ENCODE measurements around the gene RABL3.
A peak's percentile ranks its signal among the peaks of the same experiment; 100 is the strongest.
"Not testable (repeated sequence)": the region's sequence is repeated elsewhere in the genome, so short reads cannot be mapped to it uniquely, and the experiment has no call there.

The RABL3 gene

DNA sequence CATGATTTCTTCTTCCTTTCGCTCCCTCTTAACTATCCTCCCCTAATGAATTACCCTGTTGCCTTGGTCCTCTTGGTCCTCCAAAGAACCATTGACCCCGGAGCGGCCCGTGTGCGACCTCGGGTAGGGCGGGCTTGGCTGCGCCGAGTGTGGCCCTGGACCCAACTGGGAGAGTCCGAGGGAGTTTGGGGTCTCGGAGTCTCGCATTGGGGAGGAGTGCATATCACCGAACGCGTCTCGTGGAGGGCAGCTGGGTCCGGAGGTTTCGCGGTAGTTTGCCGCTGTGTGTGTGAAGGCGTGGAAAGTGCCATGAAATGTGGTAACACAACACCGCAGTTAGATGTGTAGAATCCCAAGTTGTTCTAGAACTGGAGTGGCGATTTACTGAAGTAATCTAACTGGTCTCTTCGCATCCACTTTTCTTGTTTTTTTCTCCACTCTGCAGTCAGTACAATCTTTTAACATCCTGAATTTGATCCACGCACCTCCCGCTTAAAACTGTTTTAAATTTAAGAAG, 591 bp upstream of the RABL3 start:
- Histone ChIP-seq H3K9me3 (ENCODE audit: control insufficient read depth, low read length) (no peaks in the 10 kb centered on the region), H3K27me3 (ENCODE audit: control insufficient read depth, insufficient read depth, low read length) (no peaks in the 10 kb centered on the region), H3K4me3 (ENCODE audit: low read length) (peak overlapping the region; percentile 86), H3K36me3 (ENCODE audit: control insufficient read depth, insufficient read depth, low read length) (no peaks in the 10 kb centered on the region), H3K4me1 (ENCODE audit: control insufficient read depth, insufficient read depth, low read length) (peaks cover 11% of the 10 kb centered on the region), H3K9ac (ENCODE audit: low read length) (peak overlapping the region; percentile 95)

DNA sequence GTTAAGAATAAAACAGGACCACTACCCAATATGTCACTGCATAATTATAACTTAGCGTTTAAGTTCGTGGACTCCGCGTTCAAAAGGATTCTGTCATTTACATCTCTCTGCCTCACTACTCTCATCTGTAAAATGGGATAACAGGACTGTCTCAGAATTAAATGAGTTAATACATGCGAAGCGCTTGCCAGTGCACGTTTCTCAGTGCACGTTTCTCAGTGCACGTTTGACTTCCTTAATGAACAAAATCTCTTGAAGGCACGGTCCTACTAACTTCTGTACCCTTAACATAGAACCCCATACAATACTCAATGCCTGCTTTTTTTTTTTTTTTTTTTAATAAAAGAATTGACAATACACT, 499 bp downstream of the RABL3 start:
- Histone ChIP-seq H3K9ac (ENCODE audit: low read length) (peak overlapping the region; percentile 95), H3K4me1 (ENCODE audit: control insufficient read depth, insufficient read depth, low read length) (peaks cover 11% of the 10 kb centered on the region), H3K27me3 (ENCODE audit: control insufficient read depth, insufficient read depth, low read length) (no peaks in the 10 kb centered on the region), H3K4me3 (ENCODE audit: low read length) (peak overlapping the region; percentile 86), H3K9me3 (ENCODE audit: control insufficient read depth, low read length) (no peaks in the 10 kb centered on the region), H3K36me3 (ENCODE audit: control insufficient read depth, insufficient read depth, low read length) (no peaks in the 10 kb centered on the region)

DNA sequence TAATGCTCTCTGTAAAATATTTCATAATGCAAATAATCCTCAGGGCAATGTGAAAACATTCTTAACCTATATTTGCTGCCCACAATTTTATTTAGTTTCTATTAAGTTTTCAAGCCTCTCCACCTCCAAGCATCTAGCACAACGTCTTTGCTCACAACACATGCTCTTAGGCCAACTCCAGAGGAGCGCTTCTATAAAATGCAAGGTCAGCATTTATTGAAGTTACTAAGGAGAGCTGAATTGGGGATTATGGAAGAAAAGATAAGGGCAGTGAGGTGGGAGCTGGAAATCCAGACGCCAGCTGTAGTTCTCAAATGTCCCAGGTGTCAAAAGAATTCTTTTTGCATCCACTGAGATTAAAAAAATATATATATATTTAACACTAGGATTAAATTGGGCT, 996 bp downstream of the RABL3 start:
- no peaks in the 10 kb centered on the region for H3K27me3 ChIP-seq (ENCODE audit: control insufficient read depth, insufficient read depth, low read length)
- H3K36me3 ChIP-seq (ENCODE audit: control insufficient read depth, insufficient read depth, low read length): no peaks in the 10 kb centered on the region
- no peak overlapping the region for H3K9ac ChIP-seq (ENCODE audit: low read length)
- H3K4me1 ChIP-seq (ENCODE audit: control insufficient read depth, insufficient read depth, low read length): peaks cover 11% of the 10 kb centered on the region
- H3K4me3 ChIP-seq (ENCODE audit: low read length): peak overlapping the region; percentile 86
- H3K9me3 ChIP-seq (ENCODE audit: control insufficient read depth, low read length): no peaks in the 10 kb centered on the region

DNA sequence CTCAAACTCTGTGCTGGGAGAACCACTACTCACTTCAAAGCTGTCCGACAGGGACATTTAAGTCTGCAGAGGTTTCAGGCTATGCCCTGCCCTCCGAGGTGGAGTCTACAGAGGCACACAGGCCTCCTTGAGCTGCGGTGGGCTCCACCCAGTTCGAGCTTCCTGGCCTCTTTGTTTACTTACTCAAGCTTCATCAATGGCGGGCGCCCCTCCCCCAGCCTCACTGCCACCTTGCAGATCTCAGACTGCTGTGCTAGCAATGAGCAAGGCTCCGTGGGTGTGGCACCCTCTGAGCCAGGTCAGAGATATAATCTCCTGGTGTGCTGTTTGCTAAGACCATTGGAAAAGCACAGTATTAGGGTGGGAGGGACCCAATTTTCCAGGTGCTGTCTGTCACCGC, 4.3 kb downstream of the RABL3 start:
- not testable (repeated sequence) for H3K27me3 ChIP-seq (ENCODE audit: control insufficient read depth, insufficient read depth, low read length); H3K36me3 ChIP-seq (ENCODE audit: control insufficient read depth, insufficient read depth, low read length); H3K9me3 ChIP-seq (ENCODE audit: control insufficient read depth, low read length); H3K4me1 ChIP-seq (ENCODE audit: control insufficient read depth, insufficient read depth, low read length); H3K4me3 ChIP-seq (ENCODE audit: low read length); H3K9ac ChIP-seq (ENCODE audit: low read length)

DNA sequence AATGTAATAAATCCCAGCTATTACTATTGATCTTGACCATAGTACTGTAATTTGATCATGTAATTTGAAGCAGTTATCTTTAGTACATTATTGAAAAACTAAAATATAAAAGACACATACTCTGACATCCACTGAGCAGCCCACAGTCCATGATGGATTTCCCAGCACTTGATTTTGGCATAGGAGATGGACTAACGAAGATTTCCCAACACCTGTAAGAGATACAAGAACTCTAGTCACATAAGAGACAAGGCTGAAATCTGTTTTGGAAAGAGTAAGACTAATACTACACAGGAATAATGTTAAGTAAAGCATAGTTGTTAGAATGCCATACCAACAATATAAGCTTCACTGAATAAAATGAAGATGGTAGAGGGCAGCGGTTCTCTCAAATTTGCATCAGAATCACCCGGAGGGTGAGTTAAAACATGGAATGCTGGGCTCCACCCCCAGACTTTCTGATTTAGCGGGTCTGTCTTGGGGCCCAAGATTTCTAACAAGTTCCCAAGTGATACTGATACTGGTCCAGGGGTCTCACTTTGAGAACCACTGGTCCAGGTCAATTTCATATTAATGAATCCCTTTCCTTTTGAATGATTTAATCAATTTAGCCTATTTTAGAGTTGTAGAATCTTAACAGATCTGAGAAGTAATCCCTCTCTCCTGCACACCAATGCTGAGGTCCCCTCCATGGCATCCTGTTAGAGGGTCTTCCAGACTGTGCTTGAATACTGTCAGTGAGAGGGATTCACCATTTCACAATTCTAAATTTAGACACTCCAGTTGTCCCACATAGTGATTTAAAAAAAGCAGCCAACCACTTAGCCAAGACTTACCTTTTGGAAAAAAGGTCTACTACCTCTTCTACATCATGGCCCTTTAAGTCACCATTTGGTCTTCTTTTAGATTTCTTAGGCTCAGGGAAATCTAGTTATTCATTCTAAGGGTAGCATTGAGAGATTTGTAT, 11.5 kb downstream of the RABL3 start:
- no peaks in the 10 kb centered on the region for H3K4me1 ChIP-seq (ENCODE audit: control insufficient read depth, insufficient read depth, low read length)
- no peaks in the 10 kb centered on the region for H3K9me3 ChIP-seq (ENCODE audit: control insufficient read depth, low read length)
- H3K27me3 ChIP-seq (ENCODE audit: control insufficient read depth, insufficient read depth, low read length): no peaks in the 10 kb centered on the region
- H3K36me3 ChIP-seq (ENCODE audit: control insufficient read depth, insufficient read depth, low read length): no peaks in the 10 kb centered on the region
- H3K9ac ChIP-seq (ENCODE audit: low read length): no peak overlapping the region
- H3K4me3 ChIP-seq (ENCODE audit: low read length): no peak overlapping the region

DNA sequence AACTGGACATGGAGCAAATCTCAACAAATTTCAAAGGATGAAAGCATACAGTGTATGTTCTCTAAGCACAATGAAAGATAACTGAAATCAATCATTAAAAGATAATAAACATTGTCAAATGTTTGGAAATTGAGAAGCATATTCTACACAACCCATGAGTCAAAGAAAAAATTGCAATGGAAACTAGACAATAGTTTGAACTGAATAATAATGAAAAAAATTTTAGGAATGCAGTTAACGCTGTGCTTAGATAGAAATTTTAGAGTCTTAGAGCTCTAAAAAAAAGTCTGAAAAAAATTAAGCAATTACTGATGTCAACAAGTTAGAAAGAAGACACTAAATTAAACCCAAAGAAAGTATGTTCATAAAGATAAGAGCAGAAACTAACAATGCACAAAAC, 15.5 kb downstream of the RABL3 start:
- H3K36me3 ChIP-seq (ENCODE audit: control insufficient read depth, insufficient read depth, low read length): no peaks in the 10 kb centered on the region
- no peaks in the 10 kb centered on the region for H3K27me3 ChIP-seq (ENCODE audit: control insufficient read depth, insufficient read depth, low read length)
- no peak overlapping the region for H3K4me3 ChIP-seq (ENCODE audit: low read length)
- no peaks in the 10 kb centered on the region for H3K9me3 ChIP-seq (ENCODE audit: control insufficient read depth, low read length)
- H3K9ac ChIP-seq (ENCODE audit: low read length): no peak overlapping the region
- no peaks in the 10 kb centered on the region for H3K4me1 ChIP-seq (ENCODE audit: control insufficient read depth, insufficient read depth, low read length)

DNA sequence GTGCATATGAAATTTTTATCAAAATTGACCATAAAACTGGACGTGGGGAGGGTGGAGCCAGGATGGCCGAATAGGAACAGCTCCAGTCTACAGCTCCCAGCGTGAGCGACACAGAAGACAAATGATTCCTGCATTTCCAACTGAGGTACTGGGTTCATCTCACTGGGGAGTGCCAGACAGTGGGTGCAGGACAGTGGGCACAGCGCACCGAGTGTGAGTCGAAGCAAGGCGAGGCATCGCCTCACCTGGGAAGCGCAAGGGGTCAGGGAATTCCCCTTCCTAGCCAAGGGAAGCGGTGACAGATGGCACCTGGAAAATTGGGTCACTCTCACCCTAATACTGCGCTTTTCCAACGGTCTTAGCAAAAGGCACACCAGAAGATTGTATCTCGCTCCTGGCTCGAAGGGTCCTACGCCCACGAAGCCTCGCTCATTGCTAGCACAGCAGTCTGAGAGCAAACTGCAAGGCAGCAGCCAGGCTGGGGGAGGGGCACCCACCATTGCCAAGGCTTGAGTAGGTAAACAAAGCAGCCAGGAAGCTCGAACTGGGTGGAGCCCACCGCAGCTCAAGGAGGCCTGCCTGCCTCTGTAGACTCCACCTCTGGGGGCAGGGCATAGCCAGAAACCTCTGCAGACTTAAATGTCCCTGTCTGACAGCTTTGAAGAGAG, 23.0 kb downstream of the RABL3 start:
- H3K36me3 ChIP-seq (ENCODE audit: control insufficient read depth, insufficient read depth, low read length); H3K4me1 ChIP-seq (ENCODE audit: control insufficient read depth, insufficient read depth, low read length); H3K9me3 ChIP-seq (ENCODE audit: control insufficient read depth, low read length); H3K27me3 ChIP-seq (ENCODE audit: control insufficient read depth, insufficient read depth, low read length): not testable (repeated sequence)
- peak overlapping the region; percentile 78 for H3K9ac ChIP-seq (ENCODE audit: low read length)
- peak overlapping the region; percentile 91 for H3K4me3 ChIP-seq (ENCODE audit: low read length)

DNA sequence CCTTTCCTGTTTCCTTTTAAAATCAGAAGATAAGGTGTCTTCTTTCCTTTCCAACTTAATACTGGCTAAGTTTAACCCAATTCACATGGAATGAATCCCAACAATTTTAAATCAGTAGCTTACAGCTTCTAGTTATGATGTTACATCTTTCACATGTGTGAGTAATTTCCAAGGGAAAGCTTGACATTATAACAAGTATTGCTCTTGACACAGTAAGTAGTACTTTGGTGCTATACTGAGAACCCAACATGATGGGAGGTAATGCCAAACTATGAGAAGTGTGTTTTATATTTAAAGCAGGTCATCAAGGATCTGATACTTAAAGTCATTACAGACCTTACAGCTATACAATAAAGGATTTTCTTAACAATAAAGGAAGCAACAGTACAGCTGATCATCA, 29.1 kb downstream of the RABL3 start:
- no peak overlapping the region for H3K9ac ChIP-seq (ENCODE audit: low read length)
- H3K4me3 ChIP-seq (ENCODE audit: low read length): no peak overlapping the region
- H3K9me3 ChIP-seq (ENCODE audit: control insufficient read depth, low read length): no peaks in the 10 kb centered on the region

DNA sequence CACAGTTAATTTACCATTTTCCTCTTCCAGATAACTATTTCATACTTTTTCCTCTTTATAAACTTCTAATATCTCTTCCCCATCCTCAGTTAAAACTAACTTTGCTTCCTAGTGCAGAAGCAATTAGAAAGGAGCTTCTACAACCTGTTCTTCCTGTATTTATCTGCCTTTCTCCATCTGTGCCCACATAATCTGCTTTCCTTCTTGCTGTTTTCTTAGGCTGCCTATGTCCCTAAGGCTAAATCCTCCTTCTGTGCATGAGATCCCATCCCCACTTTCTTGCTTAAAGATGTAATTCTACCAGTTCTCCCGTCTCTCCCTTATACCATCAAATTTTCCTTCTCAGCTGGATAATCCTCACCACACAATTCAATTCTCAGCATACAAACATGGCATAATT, 31.9 kb downstream of the RABL3 start:
- Histone ChIP-seq H3K4me1 (ENCODE audit: control insufficient read depth, insufficient read depth, low read length) (no peaks in the 10 kb centered on the region), H3K36me3 (ENCODE audit: control insufficient read depth, insufficient read depth, low read length) (no peaks in the 10 kb centered on the region), H3K4me3 (ENCODE audit: low read length) (no peak overlapping the region), H3K27me3 (ENCODE audit: control insufficient read depth, insufficient read depth, low read length) (no peaks in the 10 kb centered on the region), H3K9ac (ENCODE audit: low read length) (no peak overlapping the region), H3K9me3 (ENCODE audit: control insufficient read depth, low read length) (no peaks in the 10 kb centered on the region)

More for the DNA sequence above, 29.1 kb downstream of the RABL3 start:
- H3K36me3 ChIP-seq (ENCODE audit: control insufficient read depth, insufficient read depth, low read length): no peaks in the 10 kb centered on the region
- no peaks in the 10 kb centered on the region for H3K27me3 ChIP-seq (ENCODE audit: control insufficient read depth, insufficient read depth, low read length)
- H3K4me1 ChIP-seq (ENCODE audit: control insufficient read depth, insufficient read depth, low read length): no peaks in the 10 kb centered on the region

DNA sequence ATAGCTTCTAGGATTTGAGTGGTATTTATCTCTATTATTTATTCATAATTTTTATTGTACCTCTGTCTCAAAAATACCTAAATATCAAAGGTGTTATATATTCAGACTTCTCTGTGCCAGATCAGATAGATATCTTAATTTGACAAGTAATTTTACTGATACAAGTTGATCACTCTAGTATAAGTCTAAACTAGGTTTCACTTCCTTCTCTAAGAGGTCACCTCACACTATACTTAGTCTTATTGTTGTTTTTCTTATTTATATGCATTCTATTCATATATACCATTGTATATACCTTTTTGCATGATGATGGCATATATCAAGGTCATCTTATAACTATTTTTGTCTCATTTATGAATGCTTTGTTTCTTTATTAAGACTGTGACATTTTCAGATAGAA, 33.9 kb downstream of the RABL3 start:
- Histone ChIP-seq H3K4me3 (ENCODE audit: low read length) (no peak overlapping the region), H3K9ac (ENCODE audit: low read length) (no peak overlapping the region), H3K36me3 (ENCODE audit: control insufficient read depth, insufficient read depth, low read length) (no peaks in the 10 kb centered on the region), H3K4me1 (ENCODE audit: control insufficient read depth, insufficient read depth, low read length) (no peaks in the 10 kb centered on the region), H3K27me3 (ENCODE audit: control insufficient read depth, insufficient read depth, low read length) (no peaks in the 10 kb centered on the region), H3K9me3 (ENCODE audit: control insufficient read depth, low read length) (no peaks in the 10 kb centered on the region)

DNA sequence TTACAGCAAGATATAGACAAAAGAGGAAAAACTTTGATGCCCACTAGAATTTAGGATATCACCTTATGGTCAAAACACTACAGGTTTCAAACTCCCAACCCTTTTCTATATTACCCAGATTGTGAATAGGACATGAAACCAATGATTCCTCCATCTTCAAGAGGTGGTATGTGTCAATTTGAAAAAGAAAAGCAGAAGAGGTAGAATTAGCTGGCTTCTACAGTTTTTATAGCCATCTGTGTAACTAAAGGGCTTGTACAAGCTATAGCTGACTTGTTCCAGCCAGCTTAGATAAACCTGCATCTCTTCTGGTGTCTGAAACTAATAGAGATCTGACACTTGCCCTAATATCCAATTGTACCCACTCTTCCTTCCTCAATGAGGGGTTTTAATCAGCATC, 35.4 kb downstream of the RABL3 start:
- H3K4me1 ChIP-seq (ENCODE audit: control insufficient read depth, insufficient read depth, low read length): no peaks in the 10 kb centered on the region
- H3K27me3 ChIP-seq (ENCODE audit: control insufficient read depth, insufficient read depth, low read length): no peaks in the 10 kb centered on the region
- H3K36me3 ChIP-seq (ENCODE audit: control insufficient read depth, insufficient read depth, low read length): no peaks in the 10 kb centered on the region
- no peak overlapping the region for H3K9ac ChIP-seq (ENCODE audit: low read length)
- no peak overlapping the region for H3K4me3 ChIP-seq (ENCODE audit: low read length)
- H3K9me3 ChIP-seq (ENCODE audit: control insufficient read depth, low read length): no peaks in the 10 kb centered on the region

DNA sequence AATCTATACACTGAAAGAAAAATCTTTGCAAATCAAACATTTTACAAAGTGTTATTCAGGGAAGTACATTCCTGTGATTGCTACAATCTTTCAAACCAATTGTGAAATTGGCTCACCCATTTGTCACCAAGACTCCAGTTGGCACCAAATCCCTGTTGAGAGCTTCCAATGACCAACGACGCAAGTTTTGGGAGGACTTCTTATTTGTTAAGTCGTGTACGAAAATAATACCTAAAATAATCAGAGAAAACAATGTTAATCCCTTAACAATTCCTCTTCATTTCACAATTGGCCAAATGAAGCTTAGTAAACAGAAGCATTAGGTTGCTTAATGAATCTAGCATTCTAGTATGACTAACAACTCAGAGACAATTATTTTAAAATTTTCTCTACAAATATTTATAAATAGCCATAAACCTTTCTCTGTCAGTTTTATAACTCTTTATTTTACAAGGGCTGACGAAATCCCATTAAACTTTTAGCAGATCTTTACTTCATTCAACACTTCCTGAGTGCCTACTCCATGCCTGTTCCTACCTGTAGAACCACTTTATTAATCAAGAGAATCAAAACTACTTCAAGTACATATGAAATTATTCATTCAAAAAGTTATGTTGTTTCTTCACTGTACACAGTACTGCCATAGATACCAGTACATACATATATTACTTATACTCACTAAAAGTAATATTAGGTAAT, 36.3 kb downstream of the RABL3 start:
- no peaks in the 10 kb centered on the region for H3K36me3 ChIP-seq (ENCODE audit: control insufficient read depth, insufficient read depth, low read length)

More for the DNA sequence above, 36.3 kb downstream of the RABL3 start:
- Histone ChIP-seq H3K4me1 (ENCODE audit: control insufficient read depth, insufficient read depth, low read length) (no peaks in the 10 kb centered on the region), H3K9me3 (ENCODE audit: control insufficient read depth, low read length) (no peaks in the 10 kb centered on the region), H3K4me3 (ENCODE audit: low read length) (no peak overlapping the region), H3K9ac (ENCODE audit: low read length) (no peak overlapping the region), H3K27me3 (ENCODE audit: control insufficient read depth, insufficient read depth, low read length) (no peaks in the 10 kb centered on the region)
